HG02885 (cell line): ENCODE results near the gene ZNRF2.
"Not testable (repeated sequence)": the region's sequence is repeated elsewhere in the genome, so short reads cannot be mapped to it uniquely, and the experiment has no call there.

ENCODE experiments used
- ATAC-seq: cut with Tn5 transposase; IDR thresholded peaks from one replicate; pipeline ENCODE4 v1.9.1; 2021; ENCODE audit warnings: mild to moderate bottlenecking; ENCODE audit not compliant: unreplicated experiment, poor library complexity

The ZNRF2 gene

GRCh38 chr7:30349816-30350215 is 65.4 kb downstream of the ZNRF2 start:
- no peak for ATAC-seq

DNA sequence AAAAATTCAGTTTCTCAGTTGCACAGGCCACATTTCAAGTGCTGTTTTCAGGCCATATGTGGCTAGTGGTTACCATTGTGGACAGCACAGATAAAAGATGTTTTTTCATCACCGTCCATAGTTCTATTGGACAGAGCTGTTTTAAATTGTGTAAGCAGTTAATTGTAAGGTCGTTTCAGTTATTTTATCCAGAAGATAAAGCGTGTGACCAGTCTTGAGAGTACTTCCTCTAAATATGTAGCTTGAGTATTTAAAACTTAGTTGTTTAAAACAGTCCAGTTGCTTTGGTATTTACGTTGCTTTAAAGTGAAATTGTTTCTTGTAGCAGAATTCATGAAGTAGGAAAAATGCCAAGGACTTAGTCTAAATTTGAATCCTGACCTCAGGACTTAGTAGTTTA is 66.9 kb downstream of the ZNRF2 start:
- ATAC-seq = no peak

DNA sequence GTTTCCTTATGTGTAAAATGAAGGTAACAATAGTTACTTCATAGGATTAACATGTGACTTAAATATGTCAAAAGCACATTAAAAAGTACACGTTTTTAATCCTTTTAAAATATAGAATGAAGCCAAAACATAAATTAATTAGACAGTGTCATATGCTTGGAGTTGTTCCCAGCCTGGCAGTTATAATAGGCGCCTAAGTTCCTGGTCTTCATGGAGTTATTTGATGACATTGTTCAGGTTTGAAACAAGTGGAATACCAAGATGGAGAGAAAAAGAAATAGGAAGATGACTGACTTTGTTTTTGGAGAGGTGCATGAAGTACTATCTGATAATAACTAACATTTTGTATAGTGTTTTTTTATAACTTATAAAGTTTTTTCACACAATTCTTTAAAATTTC is 67.3 kb downstream of the ZNRF2 start:
- ATAC-seq = no peak

- no peak for ATAC-seq
Observed at GRCh38 chr7:30352169-30352568, 67.8 kb downstream of the ZNRF2 start.

DNA sequence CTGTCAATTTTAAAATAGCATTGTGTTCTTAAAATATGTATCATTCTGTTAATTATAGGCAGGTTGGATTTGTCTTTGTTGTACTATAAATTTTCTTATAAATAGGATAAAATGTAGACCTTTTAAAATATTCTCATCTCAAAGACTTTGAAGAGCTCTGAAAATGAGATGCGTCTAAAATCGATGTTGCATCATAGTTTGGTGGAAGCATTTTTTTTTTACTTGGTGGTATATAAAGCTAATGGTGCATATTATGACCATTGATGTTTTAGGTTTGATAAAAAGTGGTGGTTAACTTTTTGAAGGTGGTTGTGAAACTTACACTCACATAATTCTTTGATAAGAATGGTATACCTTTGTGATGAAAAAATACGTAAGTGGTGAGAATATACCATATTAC is 69.1 kb downstream of the ZNRF2 start:
- ATAC-seq = no peak

DNA sequence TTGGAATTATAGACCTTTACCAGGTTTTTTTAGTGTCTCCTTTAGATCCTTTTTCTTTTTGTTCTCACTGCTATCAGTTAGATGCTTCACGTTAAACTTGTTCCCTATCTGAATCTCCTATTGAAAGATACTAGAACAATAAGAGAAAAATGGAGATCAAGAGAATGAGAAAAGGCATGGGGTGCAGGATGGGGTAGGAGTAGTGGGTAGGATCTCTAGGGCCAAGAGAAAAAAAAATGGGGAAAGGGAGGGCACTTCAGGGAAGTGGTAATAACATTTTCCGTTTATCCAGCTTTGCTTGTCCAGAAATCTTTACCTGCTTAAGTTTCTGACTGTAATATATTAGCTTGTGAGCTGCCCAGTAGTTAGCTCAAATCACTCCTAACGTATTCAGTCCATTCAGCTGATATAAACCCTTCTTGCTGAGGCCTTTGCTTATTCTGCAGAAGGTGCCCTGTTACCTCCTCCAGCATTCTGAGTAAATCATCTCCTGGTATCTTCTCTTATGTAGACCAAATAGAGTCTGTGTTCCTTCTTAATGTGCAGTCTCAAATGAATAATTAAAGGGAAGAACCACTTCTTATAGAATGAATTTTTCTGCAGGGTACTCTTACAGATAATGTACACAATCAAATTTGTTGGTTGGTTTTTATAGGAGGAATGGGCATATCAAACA is 69.7 kb downstream of the ZNRF2 start:
- ATAC-seq = no peak

- ATAC-seq = no peak
Observed at GRCh38 chr7:30354791-30355190, 70.4 kb downstream of the ZNRF2 start.

DNA sequence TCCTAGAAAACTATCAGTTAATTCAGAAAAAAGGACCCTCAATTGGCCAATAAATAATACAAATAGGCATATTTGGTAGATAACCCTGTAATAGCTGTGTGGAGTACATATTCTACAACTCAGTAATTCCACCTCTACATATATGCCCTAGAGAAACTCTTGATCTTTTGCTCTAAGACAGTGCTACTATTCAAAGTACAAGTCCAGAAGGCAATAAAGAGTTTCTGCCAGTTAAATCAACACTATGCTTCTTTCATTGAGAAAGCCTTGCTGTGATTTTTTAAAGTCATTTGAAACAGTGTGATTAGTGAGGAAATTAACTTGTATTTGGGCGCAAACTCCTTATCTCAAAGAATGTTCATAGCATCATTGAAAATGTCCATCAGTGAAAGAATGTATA is 75.6 kb downstream of the ZNRF2 start:
- no peak for ATAC-seq

DNA sequence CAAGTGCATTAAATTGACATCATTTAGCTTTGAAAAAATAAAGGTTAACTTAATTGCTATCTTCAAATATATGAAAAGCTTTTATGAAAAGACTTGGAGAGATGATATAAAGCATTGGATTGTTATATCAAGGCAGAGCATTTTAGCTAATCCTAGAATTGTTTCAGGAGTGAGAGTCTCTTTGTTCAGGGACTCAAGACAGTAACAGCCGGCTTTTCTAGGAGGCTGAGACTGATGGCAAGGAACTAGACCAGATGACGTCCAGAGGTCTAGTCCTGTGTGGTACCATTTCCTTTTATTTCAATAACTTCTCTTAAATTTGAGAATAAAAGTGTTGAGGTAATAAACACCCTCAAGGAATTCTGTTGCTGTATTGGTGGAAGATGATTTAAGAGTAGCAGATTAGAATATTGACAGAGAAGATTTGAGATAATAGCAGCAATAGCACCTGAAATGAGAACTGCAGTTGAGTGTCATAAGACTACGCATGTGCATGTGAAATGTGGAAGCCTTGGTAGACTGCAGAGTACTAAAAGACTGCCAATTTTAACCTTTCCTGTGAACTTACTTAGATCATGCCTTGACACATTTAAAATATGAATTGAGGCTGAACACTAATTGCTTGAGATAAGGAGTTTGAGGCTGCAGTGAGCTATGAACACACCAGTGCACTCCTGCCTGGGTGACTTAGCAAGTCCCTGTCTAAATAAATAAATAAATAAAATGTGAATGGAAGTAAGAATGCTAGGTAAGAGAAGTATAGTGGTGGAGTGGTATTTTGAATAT is 79.6 kb downstream of the ZNRF2 start:
- ATAC-seq = no peak

DNA sequence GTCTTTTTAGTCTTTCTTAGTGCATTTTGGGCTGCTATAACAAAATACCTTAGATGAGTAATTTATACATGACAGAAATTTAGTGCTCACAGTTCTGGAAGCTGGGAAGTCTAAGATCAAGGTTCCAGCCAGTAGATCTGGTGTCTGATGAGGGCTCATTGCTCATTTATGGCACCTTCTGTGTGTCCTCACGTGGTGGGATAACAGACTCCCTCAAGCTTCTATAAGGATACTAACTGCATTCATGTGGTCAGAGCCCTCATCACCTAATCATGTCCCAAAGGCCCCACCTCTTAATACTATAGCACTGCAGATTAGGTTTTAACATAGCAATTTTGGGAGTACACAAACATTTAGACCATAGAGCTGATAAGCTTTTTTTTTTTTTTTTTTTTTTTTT is 80.4 kb downstream of the ZNRF2 start:
- ATAC-seq = no peak

DNA sequence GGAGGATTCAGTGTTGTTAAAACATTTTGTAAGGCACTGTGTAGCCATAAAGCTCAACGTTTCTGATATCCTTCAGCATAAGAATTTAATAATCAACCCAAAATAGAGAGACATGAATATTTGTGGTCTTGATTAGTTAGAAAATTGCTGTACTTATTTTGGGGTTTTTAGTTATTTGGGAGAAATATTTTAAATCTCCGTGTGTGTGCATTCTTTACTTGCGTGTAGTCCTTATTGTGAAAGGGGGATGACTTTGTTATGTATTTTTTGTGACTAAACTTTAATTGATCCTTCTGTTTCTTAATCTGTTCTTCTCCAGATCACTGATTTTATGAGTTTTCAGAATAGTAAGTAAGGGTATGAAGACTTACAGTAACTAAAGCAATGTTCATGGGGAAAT is 81.2 kb downstream of the ZNRF2 start:
- no peak for ATAC-seq

DNA sequence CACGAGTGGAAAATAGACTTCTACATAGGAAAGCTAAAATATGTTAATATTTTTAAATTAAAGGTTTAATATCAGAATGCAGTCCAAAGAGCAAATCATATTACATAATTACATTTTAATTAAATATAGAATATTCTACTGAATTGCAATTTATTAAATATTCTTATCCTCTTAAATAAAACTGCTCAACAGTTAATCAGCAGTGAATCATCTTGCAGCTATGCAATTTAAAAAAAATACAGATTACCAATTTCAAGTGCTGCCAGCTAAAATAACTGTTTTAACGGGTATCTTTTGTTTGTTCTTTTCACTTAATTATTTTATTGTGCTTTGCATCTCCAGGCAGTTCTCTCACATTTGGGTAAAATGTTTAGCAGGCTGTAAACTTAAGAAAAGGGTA is 82.2 kb downstream of the ZNRF2 start:
- no peak for ATAC-seq

- no peak for ATAC-seq
Observed at GRCh38 chr7:30367561-30367960, 83.2 kb downstream of the ZNRF2 start.

DNA sequence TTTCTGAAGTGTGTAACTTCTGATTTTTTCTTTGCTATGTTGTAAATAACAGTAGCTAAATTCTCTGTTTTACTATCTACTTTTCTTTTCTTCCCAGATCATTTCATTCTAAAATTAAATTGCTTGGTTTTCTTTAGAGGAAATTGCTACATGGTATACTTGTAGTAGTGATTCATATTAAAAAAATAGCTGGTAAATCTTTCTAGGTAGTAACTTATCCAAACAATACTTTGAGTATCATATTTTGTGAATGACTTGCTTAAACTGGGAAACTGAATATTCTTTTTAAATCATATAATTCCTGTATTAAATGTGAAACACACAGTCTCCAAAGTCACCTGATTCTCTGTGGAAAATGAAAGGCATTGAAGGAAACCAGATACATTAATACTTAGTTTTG is 85.5 kb downstream of the ZNRF2 start:
- ATAC-seq = no peak

DNA sequence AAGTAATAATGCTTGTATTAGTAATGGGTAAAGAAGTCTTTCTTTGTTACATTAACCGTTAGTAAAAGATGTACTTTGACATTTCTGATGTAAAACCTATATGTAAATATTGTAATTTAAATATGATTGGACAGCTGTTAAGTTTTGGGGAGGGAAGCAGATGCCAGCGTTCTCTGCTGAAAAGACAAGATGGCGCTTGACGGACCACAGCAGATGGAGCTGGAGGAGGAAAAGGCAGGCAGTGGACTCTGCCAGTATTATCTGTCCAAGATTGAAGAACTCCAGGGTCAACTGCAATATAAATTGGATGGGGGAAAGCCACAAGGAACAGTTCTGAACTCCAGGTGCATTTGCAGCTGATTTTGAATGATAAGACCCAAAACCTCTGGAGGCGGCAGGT is 86.9 kb downstream of the ZNRF2 start:
- no peak for ATAC-seq

GRCh38 chr7:30378275-30378674 is 93.9 kb downstream of the ZNRF2 start:
- no peak for ATAC-seq

DNA sequence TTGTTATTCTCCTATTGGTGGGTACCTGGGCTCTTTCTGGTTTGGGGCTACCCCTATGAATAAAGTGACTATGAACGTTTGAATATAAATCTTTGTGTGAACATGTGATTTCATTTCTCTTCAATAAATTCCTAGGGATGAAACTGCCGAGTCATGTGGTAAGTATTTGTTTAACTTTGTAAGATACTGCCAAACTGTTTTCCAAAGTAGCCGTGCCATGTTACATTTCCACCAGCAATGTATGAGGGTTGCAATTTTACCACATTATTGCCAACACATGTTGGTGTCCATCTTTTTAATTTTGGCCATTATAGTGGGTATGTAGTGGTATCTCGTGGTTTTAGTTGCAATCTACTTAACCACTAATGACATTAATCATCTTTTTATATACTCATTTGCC is 94.7 kb downstream of the ZNRF2 start:
- ATAC-seq = no peak

DNA sequence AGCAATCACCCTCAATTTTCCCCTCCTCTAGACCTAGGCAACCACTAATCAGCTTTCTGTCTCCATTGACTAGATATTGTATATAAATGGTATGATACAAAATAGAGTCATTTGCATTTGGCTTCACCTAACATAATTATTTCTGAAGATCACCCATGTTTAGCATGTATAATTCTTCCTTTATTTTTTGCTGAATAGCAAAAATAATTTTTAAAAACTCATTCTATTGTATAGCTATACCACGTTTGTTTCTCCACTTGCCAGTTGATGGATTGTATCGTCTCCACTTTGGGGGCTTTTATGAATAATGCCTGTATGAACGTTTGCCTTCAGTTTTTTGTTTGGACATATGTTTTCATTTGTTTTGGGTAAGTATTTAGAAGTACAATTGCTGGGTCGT is 95.3 kb downstream of the ZNRF2 start:
- no peak for ATAC-seq

DNA sequence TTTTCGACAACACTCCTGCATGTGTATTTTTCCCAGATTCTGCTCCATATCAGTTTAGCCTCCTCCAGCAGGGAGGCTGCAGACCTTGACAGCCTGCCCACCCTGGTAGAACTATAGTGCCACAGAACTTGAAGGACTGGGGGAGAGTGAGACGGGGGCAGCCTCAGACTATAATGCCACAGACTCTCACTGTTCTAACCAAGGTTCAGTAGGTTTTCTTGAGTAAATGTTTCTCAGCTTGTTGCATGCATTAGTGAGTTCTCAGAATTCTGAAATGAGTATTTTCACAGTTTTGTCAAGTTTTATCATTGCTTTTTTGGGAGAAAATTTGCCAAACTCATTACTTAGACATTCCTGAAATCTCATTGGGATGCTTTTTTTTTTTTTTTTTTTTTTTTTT is 95.9 kb downstream of the ZNRF2 start:
- no peak for ATAC-seq

DNA sequence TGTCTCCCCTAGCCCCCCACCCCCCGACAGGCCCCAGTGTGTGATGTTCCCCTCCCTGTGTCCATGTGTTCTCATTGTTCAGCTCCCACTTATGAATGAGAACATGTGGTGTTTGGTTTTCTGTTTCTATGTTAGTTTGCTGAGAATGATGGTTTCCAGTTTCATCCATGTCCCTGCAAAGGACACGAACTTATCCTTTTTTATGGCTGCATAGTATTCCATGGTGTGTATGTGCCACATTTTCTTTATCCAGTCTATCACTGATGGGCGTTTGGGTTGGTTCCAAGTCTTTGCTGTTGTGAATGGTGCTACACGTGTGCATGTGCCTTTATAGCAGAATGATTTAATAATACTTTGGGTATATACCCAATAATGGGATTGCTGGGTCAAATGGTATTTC is 96.4 kb downstream of the ZNRF2 start:
- not testable (repeated sequence) for ATAC-seq

GRCh38 chr7:30382607-30383006 is 98.2 kb downstream of the ZNRF2 start:
- ATAC-seq = no peak

GRCh38 chr7:30389791-30390190 is 105.4 kb downstream of the ZNRF2 start:
- ATAC-seq = no peak
